ENCODE data around the gene NELL2.
"Not testable (repeated sequence)": the region's sequence is repeated elsewhere in the genome, so short reads cannot be mapped to it uniquely, and the experiment has no call there.

The NELL2 gene

GRCh38 chr12:44847403-44847802, 28.7 kb downstream of the NELL2 start:
- DNase-seq = no peak

GRCh38 chr12:44846826-44847225, 29.3 kb downstream of the NELL2 start:
- no peak for DNase-seq

DNA sequence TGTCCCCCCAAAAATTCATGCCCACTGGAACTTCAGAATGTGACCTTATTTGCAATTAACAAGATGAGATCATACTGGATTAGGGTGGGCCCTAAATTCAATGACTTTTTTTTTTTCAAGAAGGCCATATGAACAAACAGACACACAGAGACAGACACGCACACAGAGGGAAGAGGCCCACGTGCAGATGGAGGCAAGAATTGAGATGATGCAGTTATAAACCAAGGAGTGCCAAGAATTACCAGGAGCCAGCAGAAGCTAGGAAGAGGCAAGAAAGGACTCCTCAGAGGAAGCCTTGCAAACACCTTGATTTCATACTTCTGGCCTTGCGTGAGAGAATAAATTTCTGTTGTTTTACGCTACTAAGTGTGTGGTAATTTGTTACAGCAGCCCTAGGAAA, 33.4 kb downstream of the NELL2 start:
- DNase-seq = peak in 1 of 2 donors; percentile 27

DNA sequence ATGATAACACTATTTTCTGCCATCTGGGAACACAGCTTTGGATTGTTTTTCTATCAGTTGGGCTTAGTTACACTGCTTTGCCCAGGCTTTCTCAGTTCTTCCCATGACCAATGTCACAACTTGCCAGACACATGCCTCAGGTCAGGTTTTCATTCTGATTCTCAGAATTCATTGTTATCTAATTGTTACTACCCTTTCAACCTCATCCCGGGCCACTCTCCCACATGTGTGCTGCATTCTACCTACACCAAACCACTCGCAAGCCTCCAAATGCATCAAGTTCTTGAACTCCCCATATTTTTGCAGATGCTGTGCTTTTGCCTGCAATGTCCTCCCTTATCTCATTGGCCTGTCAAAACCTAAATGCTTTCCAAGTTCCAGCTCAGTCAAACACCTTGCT, 36.3 kb downstream of the NELL2 start:
- DNase-seq = no peak

DNA sequence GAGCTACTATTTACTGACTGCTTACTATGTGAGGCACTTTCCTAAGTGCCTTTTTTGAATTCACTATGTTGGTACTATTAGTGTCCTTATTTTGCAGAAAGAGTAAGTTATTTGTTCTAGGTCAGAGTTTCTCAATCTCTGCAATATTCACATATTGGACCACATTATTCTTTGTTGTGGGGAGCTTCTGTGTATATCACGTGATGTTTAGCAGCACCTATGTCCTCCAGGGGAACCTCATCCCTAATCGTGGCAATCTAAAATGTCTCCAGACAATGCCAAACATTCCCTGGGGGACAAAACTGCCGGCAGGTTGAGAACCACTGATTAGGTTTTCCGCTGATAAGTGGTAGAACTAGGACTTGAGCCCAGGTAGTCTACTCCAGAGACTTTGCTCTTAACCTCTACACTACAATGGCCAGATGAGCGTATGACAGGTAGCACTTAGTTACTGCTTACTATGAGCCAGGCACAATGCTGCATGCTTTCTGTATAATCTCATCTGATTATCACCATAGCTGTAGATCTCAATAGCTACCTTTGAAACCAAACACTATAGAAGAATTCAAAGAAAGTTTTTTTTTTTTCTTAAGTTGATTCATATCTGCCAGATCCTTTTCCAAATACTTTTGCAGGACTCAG, 38.9 kb downstream of the NELL2 start:
- DNase-seq = no peak

DNA sequence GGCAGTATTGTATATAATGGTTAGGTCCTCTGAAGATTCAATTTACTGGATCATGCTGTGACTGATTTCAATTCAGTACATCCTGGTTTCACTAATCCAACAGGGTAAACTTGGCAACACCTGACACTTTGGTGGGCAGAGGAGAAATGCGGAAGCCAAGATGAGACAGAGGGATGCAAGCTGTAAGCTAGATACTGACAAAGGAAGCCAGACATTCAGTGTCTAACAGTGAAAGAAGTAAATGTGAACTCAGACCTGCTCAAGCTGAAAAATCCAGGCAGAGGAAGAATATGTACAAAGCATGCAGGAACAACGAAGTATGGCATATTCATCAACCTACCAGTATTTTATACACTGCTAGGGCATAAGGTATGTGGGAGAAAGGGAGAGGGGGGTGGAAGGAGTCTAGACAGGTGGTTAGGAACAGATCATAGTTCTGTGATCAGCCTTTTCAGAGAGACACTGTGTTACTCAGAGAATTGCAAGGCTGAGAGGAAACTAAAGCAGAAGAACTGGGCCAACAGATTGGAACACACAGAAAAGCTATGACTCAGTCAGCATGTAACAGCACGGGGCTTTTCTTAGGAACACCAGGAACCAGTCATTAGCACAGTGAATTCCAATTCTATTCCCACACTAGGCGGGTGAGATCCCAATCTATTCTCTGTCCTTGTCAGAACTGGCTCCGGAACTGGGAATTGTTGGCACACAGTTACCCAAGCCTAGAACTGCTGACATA, 40.3 kb downstream of the NELL2 start:
- peak in 1 of 2 donors; percentile 33 for DNase-seq

DNA sequence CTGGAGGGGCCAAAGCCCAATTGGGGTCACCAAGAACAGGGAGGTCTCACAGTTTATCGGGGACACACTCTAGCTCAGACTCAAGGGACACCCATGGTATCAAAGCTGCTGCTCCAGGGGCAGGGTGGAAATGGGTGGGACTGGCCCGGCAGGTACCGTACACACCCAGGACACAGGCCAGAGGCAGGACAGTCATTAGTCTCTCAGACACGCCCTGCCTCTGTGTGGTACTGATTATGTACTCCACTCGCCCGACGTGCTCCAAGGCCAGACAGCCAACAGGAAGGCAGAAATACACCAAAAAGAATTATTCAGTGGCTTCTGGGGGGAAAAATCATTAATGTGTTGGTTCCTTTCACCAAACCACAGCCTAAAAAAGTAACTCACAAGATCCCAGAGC, 41.1 kb downstream of the NELL2 start:
- not testable (repeated sequence) for DNase-seq

GRCh38 chr12:44833561-44833960, 42.6 kb downstream of the NELL2 start:
- no peak for DNase-seq

- no peak for DNase-seq
These were observed 45.5 kb downstream of the NELL2 start for GRCh38 chr12:44830566-44831055.

DNA sequence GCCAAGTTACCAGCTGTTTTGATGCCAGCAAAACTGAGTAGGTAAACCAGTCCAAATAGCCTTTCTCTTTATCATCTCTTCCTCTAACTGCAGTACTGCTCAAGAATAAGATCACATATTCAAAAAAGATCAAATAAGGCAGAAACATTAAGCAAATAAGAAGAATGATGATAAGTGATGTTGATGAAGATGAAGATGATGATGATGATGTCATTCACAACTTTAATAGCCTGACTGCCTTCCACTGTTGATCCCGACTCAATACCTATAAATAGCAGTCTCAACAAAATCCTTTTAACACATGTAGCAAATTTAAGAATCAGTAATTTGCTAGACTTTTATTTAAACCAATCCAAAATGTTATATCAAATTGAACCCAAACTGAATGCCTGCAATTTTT, 47.1 kb downstream of the NELL2 start:
- DNase-seq = no peak

- peak in 1 of 2 donors; percentile 67 for DNase-seq
These were observed 48.2 kb downstream of the NELL2 start for GRCh38 chr12:44827832-44828438.

- DNase-seq = not testable (repeated sequence)
These were observed 54.4 kb downstream of the NELL2 start for GRCh38 chr12:44821702-44822101.

DNA sequence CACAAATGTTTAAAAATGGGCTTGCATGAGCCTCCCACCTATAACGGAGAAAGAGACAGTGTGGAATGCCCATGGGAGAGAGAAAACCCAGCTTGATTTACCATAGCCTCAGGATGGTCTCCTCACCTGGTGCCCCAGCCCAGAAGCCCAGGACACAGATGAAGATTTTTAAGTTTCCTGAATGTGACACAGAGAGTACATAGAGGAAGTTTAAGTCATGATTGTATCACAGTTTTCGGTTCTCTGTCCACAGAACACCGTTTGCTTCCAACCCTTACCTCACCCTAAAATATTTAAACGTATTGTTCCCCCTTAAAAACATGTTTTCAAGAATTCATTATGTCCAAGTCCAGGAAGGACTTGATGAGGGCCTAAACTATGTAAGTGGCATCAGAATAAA, 56.2 kb downstream of the NELL2 start:
- no peak for DNase-seq

GRCh38 chr12:44817687-44818086, 58.4 kb downstream of the NELL2 start:
- DNase-seq = no peak

GRCh38 chr12:44816446-44817017, 59.6 kb downstream of the NELL2 start:
- no peak for DNase-seq

GRCh38 chr12:44812062-44812461, 64.1 kb downstream of the NELL2 start:
- peak; percentile 6 to 76 for DNase-seq

DNA sequence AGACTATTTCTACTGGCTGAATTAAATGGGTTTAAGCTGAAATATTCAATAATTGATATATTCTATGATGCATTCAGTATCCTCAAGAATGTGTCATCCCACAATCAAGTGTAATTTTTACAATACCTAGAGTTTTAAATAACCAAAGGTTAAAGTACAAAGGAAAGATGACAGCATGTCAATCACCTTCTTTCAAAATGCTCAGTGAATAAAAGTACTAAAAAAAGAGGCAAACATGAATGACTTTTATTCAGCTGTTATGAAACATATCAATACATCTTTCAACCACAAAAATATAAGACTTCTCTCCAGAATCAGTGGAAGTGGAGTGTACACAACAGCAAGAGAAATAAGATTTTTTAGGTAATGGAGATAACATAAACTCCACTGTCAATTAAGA, 72.0 kb downstream of the NELL2 start:
- no peak for DNase-seq

- no peak for DNase-seq
These were observed 80.1 kb downstream of the NELL2 start for GRCh38 chr12:44795970-44796369.

- DNase-seq = no peak
These were observed 87.4 kb downstream of the NELL2 start for GRCh38 chr12:44788731-44789130.

DNA sequence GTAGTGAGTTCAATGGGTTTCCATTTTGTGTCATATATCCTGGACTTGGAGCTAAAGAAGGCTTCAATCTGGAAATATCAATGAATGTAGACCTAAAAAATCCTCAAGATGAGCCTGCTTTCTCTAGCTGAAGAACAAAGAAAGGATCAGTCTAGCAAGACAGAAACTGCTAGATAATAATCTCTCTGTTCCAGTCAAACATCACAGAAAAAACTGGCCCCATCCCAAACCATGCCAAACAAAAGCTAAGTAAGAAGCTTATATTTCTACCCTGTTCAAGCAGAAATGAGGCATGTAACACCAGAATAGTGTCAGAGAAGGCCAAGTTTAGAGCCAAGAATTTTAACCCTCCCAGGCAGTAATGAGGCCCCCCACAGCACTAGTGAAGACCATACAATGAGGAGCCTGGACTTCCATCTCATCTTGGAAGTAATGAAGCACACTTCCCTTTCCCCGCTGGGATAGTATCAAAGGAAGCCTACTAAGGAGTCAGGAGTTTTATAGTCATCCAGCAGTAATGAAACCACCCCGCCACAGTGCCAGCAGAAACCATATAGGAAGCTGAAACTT, 95.8 kb downstream of the NELL2 start:
- no peak for DNase-seq

DNA sequence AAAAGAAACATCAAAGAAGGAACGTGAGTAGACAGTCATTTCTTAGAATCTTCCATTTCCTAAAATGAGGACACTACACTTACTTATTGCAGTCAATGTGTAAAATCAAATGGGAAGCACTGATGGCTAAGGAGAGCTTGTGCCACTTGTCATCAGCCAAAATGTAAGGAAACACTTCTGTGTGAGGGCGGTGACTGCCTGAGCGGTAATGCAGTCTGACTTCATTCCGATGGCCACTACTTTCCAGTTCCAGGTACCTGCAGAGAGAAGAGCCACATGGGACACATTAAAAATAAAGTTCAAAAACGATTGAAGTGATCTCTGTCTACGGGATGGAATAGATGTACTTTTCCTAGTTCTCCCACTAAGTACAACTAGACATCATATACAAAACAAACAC, 96.3 kb downstream of the NELL2 start:
- no peak for DNase-seq

- no peak for DNase-seq
These were observed 97.3 kb downstream of the NELL2 start for GRCh38 chr12:44778863-44779262.

DNA sequence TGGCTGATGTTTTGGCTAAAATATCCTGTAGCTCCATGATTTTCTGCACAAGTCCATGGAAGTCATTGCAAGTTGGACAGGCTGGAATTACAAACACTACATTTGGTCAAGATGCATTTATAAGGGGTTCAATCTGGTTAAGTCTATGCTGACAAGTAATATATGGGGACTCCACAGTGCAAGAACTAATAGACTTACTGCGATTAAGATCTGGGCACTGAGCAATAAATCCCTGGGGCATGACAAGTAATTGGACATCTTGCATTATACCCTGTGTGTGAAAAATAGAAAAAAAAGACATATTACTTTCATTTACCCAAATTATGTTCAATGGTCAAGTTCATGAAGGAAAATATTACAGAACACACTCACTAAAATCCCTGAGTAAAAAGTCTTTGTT, 99.1 kb downstream of the NELL2 start:
- DNase-seq = no peak
